GM12878 (cell line): ENCODE results near the gene OTUD6A. TPM values are rescaled to one million over a fixed set of nuclear protein-coding genes. Genes with fewer than 3 reads are reported as not detected.

Source experiments
- ATAC-seq: fragments of 200-7000 bp; cut with Tn5 transposase; 3 replicates; pipeline ENCODE4 v1.9.1; 2020; ENCODE audit warnings: mild to moderate bottlenecking, moderate library complexity
- BruUV-seq: library from RNA; stranded (reverse); fragments of 400-500 nt; replicated peaks from 2 replicates; lab custom pipeline; 2021; lab: Mats Ljungman, UMichigan
- CTCF ChIA-PET: fragments of 300-600 bp; sonication (Branson Sonifier 250); formaldehyde crosslinking; extraction: SDS; loops from one replicate; lab custom pipeline; 2021; ENCODE audit warnings: inconsistent platforms; lab: Yijun Ruan, JAX
- POLR2A ChIA-PET: fragments of 350-600 bp; formaldehyde crosslinking; extraction: SDS; loops from one replicate; lab custom pipeline; 2021; ENCODE audit warnings: inconsistent platforms; lab: Charles Lee
- RAD21 ChIA-PET: fragments of 300-600 bp; sonication (Branson Sonifier 250); formaldehyde crosslinking; loops from one replicate; lab custom pipeline; 2023; ENCODE audit warnings: antibody characterized with exemption; ENCODE audit not compliant: unreplicated experiment; lab: Charles Lee
- SMC1A ChIA-PET: fragments of 300-600 bp; sonication (Branson Sonifier 250); formaldehyde crosslinking; loops from one replicate; lab custom pipeline; 2023; ENCODE audit not compliant: unreplicated experiment, uncharacterized antibody; lab: Charles Lee
- DNase-seq: peaks from one replicate; pipeline ENCODE4 v3.0.0-alpha.2; 2011; ENCODE audit warnings: low read depth, low spot score
- FAIRE-seq: peaks from 3 replicates; lab custom pipeline; 2011; peaks lifted over from hg19 to GRCh38; lab: Jason Lieb, UNC
- H2AFZ ChIP-seq: 2 replicates; pipeline ENCODE4 v1.6.0; 2011; ENCODE audit warnings: low read depth, low read length, control low read depth; ENCODE audit not compliant: control insufficient read depth
- H3K27ac ChIP-seq: 2 replicates; pipeline ENCODE4 v1.5.1; 2011; ENCODE audit warnings: control low read depth; ENCODE audit not compliant: control insufficient read depth, insufficient read depth
- H3K27me3 ChIP-seq, 2 experiments: replicated peaks in 1 of 2; 2 replicates each; pipeline versions ENCODE4 v1.6.0 to v1.6.1; 2011; ENCODE audit warnings: low read length in 1 of 2; ENCODE audit not compliant: control insufficient read depth in 2 of 2, insufficient read depth in 2 of 2
- H3K36me3 ChIP-seq, 2 experiments: 2 replicates each; pipeline ENCODE4 v1.5.1; 2011; ENCODE audit warnings: low read length in 1 of 2; ENCODE audit not compliant: control insufficient read depth in 2 of 2, insufficient read depth in 2 of 2
- H3K4me1 ChIP-seq: 2 replicates; pipeline ENCODE4 v1.6.1; 2011; ENCODE audit warnings: mild to moderate bottlenecking, low read length, moderate library complexity, mixed read lengths; ENCODE audit not compliant: control insufficient read depth, insufficient read depth
- H3K4me2 ChIP-seq: 2 replicates; pipeline ENCODE4 v1.6.0; 2011; ENCODE audit warnings: control low read depth; ENCODE audit not compliant: control insufficient read depth, insufficient read depth
- H3K4me3 ChIP-seq: fragments of 200-600 bp; sonication (generic); 2 replicates; pipeline ENCODE4 v1.5.1; 2016
- H3K79me2 ChIP-seq: 2 replicates; pipeline ENCODE4 v1.6.0; 2011; ENCODE audit warnings: low read length; ENCODE audit not compliant: control insufficient read depth, insufficient read depth
- H3K9ac ChIP-seq: 2 replicates; pipeline ENCODE4 v1.8.0; 2011; ENCODE audit warnings: low read length, control low read depth, mixed read lengths; ENCODE audit not compliant: control insufficient read depth, insufficient read depth
- H3K9me3 ChIP-seq: replicated peaks from 3 replicates; pipeline ENCODE4 v1.5.1; 2011; ENCODE audit warnings: mild to moderate bottlenecking, low read length; ENCODE audit not compliant: control insufficient read depth, insufficient read depth
- H4K20me1 ChIP-seq: 2 replicates; pipeline ENCODE4 v1.6.0; 2011; ENCODE audit not compliant: control insufficient read depth, insufficient read depth
- MEF2B ChIP-seq: fragments of 450-650 bp; IDR thresholded peaks from 2 replicates; pipeline ENCODE4 v1.6.1; 2018; ENCODE audit warnings: mild to moderate bottlenecking, moderate library complexity; ENCODE audit not compliant: partially characterized antibody, poor library complexity, severe bottlenecking
- MTA2 ChIP-seq: fragments of 450-650 bp; IDR thresholded peaks from 2 replicates; pipeline ENCODE4 v1.6.1; 2016; ENCODE audit warnings: low read depth, mild to moderate bottlenecking, moderate library complexity
- MXI1 ChIP-seq: fragments of 150-350 bp; IDR thresholded peaks from 2 replicates; pipeline ENCODE4 v1.6.1; 2011; ENCODE audit warnings: low read depth, mild to moderate bottlenecking, inconsistent platforms, low read length, improper control_type of control experiment
- WGBS: methylation state at CpG from one replicate; pipeline ENCODE4 v1.1.6; 2016; ENCODE audit warnings: low lambda C conversion rate; ENCODE audit not compliant: insufficient replicate concordance, insufficient coverage; ENCODE audit errors: missing lambda C conversion rate; 5-methylcytosine and 5-hydroxymethylcytosine counted together
- in situ Hi-C: fragments of 300-500 bp; cut with MboI; formaldehyde crosslinking; loops from 9 replicates; pipeline ENCODE4 v1.14.3; 2018; ENCODE audit warnings: mixed read lengths
- intact Hi-C: fragments of 100-400 bp; cut with micrococcal nuclease; formaldehyde crosslinking; loops from one replicate; pipeline ENCODE4 v1.14.2; 2022; ENCODE audit not compliant: unreplicated experiment
- polyA plus RNA-seq, 11 experiments: library from polyadenylated mRNA; depleted of rRNA in 4 of 11; unstranded in 6 of 11; stranded (reverse) in 5 of 11; fragments of >200 nt; fragmentation: Nextera tagmentation in 4 of 11; fragmentation: Illumina TruSeq in 1 of 11; extraction: Ambion mirVana in 4 of 11; extraction: Trizol in 1 of 11; gene quantifications; 1 replicate in 1 of 11; 2 replicates in 10 of 11; pipeline versions ENCODE4 v1.2.1 to v1.2.3, GENCODE V29; 2011 to 2016; ENCODE audit warnings: inconsistent platforms in 2 of 11, missing spikeins in 2 of 11, low read depth in 1 of 11
- total RNA-seq, 4 experiments: library from RNA; depleted of rRNA in 3 of 4; stranded (reverse); fragments of >200 nt in 3 of 4; fragmentation: Illumina TruSeq in 1 of 4; extraction: Trizol in 1 of 4; gene quantifications; 2 replicates each; pipeline versions ENCODE4 v1.2.1 to v1.2.3, GENCODE V29; 2013 to 2021
- TF ChIP-seq, protein P1 (sequence below): fragments of 450-650 bp; IDR thresholded peaks from 2 replicates; pipeline ENCODE4 v1.6.1; 2017; ENCODE audit warnings: mild to moderate bottlenecking, low read depth, inconsistent platforms; ENCODE audit not compliant: poor library complexity, severe bottlenecking

The OTUD6A gene
- total and polyA plus RNA-seq, 10 of the 15 experiments (the other 5 are each of a cell fraction or from before 2014, with no cell fraction given): not detected

DNA sequence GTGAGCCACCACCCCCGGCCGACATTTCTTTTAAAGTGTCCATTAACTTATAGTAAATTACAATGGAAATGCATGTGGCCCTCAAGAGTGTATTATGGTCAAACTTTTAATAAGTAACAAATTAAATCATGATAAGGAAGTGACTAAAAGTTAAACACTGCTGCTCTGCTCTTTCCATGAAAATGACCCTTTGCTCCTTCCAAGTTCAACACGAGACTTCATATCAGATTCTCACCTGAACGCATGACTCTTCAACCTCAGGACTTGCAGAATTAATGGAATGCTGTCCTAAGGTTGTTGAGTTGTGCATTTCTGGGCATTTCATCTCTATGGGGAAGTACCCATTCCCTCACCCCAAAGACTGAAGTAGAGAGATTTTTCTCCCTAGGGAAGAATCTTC, 39.6 kb upstream of the OTUD6A start (continued):
- TF ChIP-seq MEF2B (no peak), MXI1 (no peak)

- Histone ChIP-seq H3K36me3 (no peaks in the 10 kb centered on the region), H3K4me1 (no peaks in the 10 kb centered on the region), H3K4me3 (no peak overlapping the region), H4K20me1 (no peaks in the 10 kb centered on the region), H3K27ac (no peak overlapping the region), H3K9ac (no peak overlapping the region), H3K27me3 (no peaks in the 10 kb centered on the region), H3K4me2 (no peak overlapping the region), H2AFZ (no peak overlapping the region), H3K79me2 (no peaks in the 10 kb centered on the region), H3K9me3 (no peaks in the 10 kb centered on the region)
- POLR2A ChIA-PET: no interaction called here
- WGBS: 0% methylated on average over 1 of the region's 1 CpG
- no peak for TF ChIP-seq MTA2
- TF ChIP-seq, protein P1, sequence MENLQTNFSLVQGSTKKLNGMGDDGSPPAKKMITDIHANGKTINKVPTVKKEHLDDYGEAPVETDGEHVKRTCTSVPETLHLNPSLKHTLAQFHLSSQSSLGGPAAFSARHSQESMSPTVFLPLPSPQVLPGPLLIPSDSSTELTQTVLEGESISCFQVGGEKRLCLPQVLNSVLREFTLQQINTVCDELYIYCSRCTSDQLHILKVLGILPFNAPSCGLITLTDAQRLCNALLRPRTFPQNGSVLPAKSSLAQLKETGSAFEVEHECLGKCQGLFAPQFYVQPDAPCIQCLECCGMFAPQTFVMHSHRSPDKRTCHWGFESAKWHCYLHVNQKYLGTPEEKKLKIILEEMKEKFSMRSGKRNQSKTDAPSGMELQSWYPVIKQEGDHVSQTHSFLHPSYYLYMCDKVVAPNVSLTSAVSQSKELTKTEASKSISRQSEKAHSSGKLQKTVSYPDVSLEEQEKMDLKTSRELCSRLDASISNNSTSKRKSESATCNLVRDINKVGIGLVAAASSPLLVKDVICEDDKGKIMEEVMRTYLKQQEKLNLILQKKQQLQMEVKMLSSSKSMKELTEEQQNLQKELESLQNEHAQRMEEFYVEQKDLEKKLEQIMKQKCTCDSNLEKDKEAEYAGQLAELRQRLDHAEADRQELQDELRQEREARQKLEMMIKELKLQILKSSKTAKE: no peak
- DNase-seq (no peak), ATAC-seq (no peak), FAIRE-seq (no peak)
- RAD21 ChIA-PET: no interaction called here
- SMC1A ChIA-PET: no interaction called here
- in situ Hi-C loops (loop anchor here (25.0 kb wide), 2 partner anchors 112 to 412 kb away; partner anchors contain the start of genes DLG3 and IGBP1), intact Hi-C loops (no loop called here)
- BruUV-seq: no TSS peak
- CTCF ChIA-PET: interaction anchor here (0.9 to 1.5 kb wide), 2 partner anchors 13 to 487 kb away, joined by 3 read pairs; no protein-coding TSS in a partner anchor
Observed at GRCh38 chrX:70025464-70025863, 36.8 kb upstream of the OTUD6A start.
